22Rv1 (cell line): ENCODE results near the gene AGO3.

Experiments
- ZFX ChIP-seq: fragments of 450-650 bp; IDR thresholded peaks from 2 replicates; pipeline ENCODE4 v1.6.1; 2017; ENCODE audit warnings: antibody characterized with exemption, borderline replicate concordance
- TF ChIP-seq, protein P1 (sequence below): fragments of 450-650 bp; IDR thresholded peaks from 2 replicates; pipeline ENCODE4 v1.5.1; 2017; ENCODE audit warnings: mild to moderate bottlenecking

- TF ChIP-seq, protein P1, sequence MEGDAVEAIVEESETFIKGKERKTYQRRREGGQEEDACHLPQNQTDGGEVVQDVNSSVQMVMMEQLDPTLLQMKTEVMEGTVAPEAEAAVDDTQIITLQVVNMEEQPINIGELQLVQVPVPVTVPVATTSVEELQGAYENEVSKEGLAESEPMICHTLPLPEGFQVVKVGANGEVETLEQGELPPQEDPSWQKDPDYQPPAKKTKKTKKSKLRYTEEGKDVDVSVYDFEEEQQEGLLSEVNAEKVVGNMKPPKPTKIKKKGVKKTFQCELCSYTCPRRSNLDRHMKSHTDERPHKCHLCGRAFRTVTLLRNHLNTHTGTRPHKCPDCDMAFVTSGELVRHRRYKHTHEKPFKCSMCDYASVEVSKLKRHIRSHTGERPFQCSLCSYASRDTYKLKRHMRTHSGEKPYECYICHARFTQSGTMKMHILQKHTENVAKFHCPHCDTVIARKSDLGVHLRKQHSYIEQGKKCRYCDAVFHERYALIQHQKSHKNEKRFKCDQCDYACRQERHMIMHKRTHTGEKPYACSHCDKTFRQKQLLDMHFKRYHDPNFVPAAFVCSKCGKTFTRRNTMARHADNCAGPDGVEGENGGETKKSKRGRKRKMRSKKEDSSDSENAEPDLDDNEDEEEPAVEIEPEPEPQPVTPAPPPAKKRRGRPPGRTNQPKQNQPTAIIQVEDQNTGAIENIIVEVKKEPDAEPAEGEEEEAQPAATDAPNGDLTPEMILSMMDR = no peak
- TF ChIP-seq ZFX = no peak
Measured at GRCh38 chr1:36086529-36087232, 155.8 kb downstream of the AGO3 start.
